GM12878 (cell line): Measurements from ENCODE around the gene FGD6. TPM values are rescaled to one million over a fixed set of nuclear protein-coding genes. Genes with fewer than 3 reads are reported as not detected.

Experiments used
- ATF7 ChIP-seq: fragments of 450-650 bp; IDR thresholded peaks from 2 replicates; pipeline ENCODE4 v1.6.1; 2016; ENCODE audit warnings: low read depth, mild to moderate bottlenecking
- BCL11A ChIP-seq: IDR thresholded peaks from 2 replicates; pipeline ENCODE4 v1.6.1; 2011; ENCODE audit warnings: low read depth, low read length
- CBFB ChIP-seq: IDR thresholded peaks from 2 replicates; pipeline ENCODE4 v1.6.1; 2016; ENCODE audit warnings: antibody characterized with exemption, low read depth
- CUX1 ChIP-seq: IDR thresholded peaks from 2 replicates; pipeline ENCODE4 v1.6.1; 2012; ENCODE audit warnings: improper control_type of control experiment, low read depth, low read length; ENCODE audit not compliant: insufficient replicate concordance
- EED ChIP-seq: sonication (generic); IDR thresholded peaks from 2 replicates; pipeline ENCODE4 v1.6.1; 2016; ENCODE audit warnings: antibody characterized with exemption, low read depth
- ETV6 ChIP-seq, 2 experiments: fragments of 450-650 bp in 1 of 2; IDR thresholded peaks in 1 of 2; conservative IDR thresholded peaks in 1 of 2; 2 replicates each; pipeline ENCODE4 v1.6.1; 2014; ENCODE audit warnings: antibody characterized with exemption in 1 of 2, borderline replicate concordance in 1 of 2, low read depth in 1 of 2, mild to moderate bottlenecking in 1 of 2, moderate library complexity in 1 of 2
- IRF3 ChIP-seq: fragments of 450-650 bp; IDR thresholded peaks from 2 replicates; pipeline ENCODE4 v1.6.1; 2014; ENCODE audit warnings: mild to moderate bottlenecking
- MAX ChIP-seq: IDR thresholded peaks from 2 replicates; pipeline ENCODE4 v1.6.1; 2012; ENCODE audit warnings: low read depth, low read length, improper control_type of control experiment
- NR2C1 ChIP-seq: fragments of 450-650 bp; IDR thresholded peaks from 2 replicates; pipeline ENCODE4 v1.6.1; 2017; ENCODE audit warnings: antibody characterized with exemption, mild to moderate bottlenecking, moderate library complexity
- NR2F1 ChIP-seq: fragments of 450-650 bp; conservative IDR thresholded peaks from 2 replicates; pipeline ENCODE4 v1.6.1; 2017; ENCODE audit warnings: mild to moderate bottlenecking
- PML ChIP-seq: IDR thresholded peaks from 2 replicates; pipeline ENCODE4 v1.6.1; 2012; ENCODE audit warnings: low read length, inconsistent platforms
- RFX5 ChIP-seq: IDR thresholded peaks from 2 replicates; pipeline ENCODE4 v1.6.1; 2011; ENCODE audit warnings: low read depth, low read length, improper control_type of control experiment
- SIX5 ChIP-seq: IDR thresholded peaks from 2 replicates; pipeline ENCODE4 v1.6.1; 2011; ENCODE audit warnings: mild to moderate bottlenecking, low read depth, low read length, moderate library complexity; ENCODE audit not compliant: severe bottlenecking
- SMARCA5 ChIP-seq: fragments of 450-650 bp; IDR thresholded peaks from 2 replicates; pipeline ENCODE4 v1.6.1; 2017; ENCODE audit warnings: mild to moderate bottlenecking
- SPI1 ChIP-seq: IDR thresholded peaks from 2 replicates; pipeline ENCODE4 v1.6.1; 2011; ENCODE audit warnings: low read depth, mild to moderate bottlenecking, low read length, moderate library complexity, borderline replicate concordance; ENCODE audit not compliant: insufficient read depth
- TCF7 ChIP-seq: IDR thresholded peaks from 2 replicates; pipeline ENCODE4 v1.6.1; 2014; ENCODE audit warnings: antibody characterized with exemption, borderline replicate concordance
- ZNF24 ChIP-seq: fragments of 450-650 bp; IDR thresholded peaks from 2 replicates; pipeline ENCODE4 v1.6.1; 2017; ENCODE audit warnings: antibody characterized with exemption, mild to moderate bottlenecking
- ZNF274 ChIP-seq: IDR thresholded peaks from one replicate; pipeline ENCODE4 v1.8.0; 2011; ENCODE audit not compliant: insufficient read length, insufficient read depth
- polyA plus RNA-seq, 11 experiments: library from polyadenylated mRNA; depleted of rRNA in 4 of 11; unstranded in 6 of 11; stranded (reverse) in 5 of 11; fragments of >200 nt; fragmentation: Nextera tagmentation in 4 of 11; fragmentation: Illumina TruSeq in 1 of 11; extraction: Ambion mirVana in 4 of 11; extraction: Trizol in 1 of 11; gene quantifications; 1 replicate in 1 of 11; 2 replicates in 10 of 11; pipeline versions ENCODE4 v1.2.1 to v1.2.3, GENCODE V29; 2011 to 2016; ENCODE audit warnings: inconsistent platforms in 2 of 11, missing spikeins in 2 of 11, low read depth in 1 of 11
- total RNA-seq, 4 experiments: library from RNA; depleted of rRNA in 3 of 4; stranded (reverse); fragments of >200 nt in 3 of 4; fragmentation: Illumina TruSeq in 1 of 4; extraction: Trizol in 1 of 4; gene quantifications; 2 replicates each; pipeline versions ENCODE4 v1.2.1 to v1.2.3, GENCODE V29; 2013 to 2021
- TF ChIP-seq, protein P1 (sequence below): fragments of 450-650 bp; IDR thresholded peaks from 2 replicates; pipeline ENCODE4 v1.6.1; 2016; ENCODE audit warnings: mild to moderate bottlenecking
- TF ChIP-seq, protein P2 (sequence below): fragments of 450-650 bp; IDR thresholded peaks from 2 replicates; pipeline ENCODE4 v1.6.1; 2017; ENCODE audit warnings: mild to moderate bottlenecking

Gene FGD6
- total and polyA plus RNA-seq, 10 of the 15 experiments (the other 5 are each of a cell fraction or from before 2014, with no cell fraction given): 2.4 to 15.5 (median 8.9) TPM

- TF ChIP-seq BCL11A (no peak), MAX (peak; percentile 80), ATF7 (0 out of 2 replicates have a peak, but pooled peaks have one; percentile 55), IRF3 (peak; percentile 74), CUX1 (no peak), CBFB (0 out of 2 replicates have a peak, but pooled peaks have one; percentile 73), ZNF24 (no peak), EED (peak; percentile 54), SIX5 (peak; percentile 96), RFX5 (peak; percentile 81), NR2C1 (no peak; the same call in 1 of the 2 replicates), SPI1 (no peak), SMARCA5 (peak; percentile 70; the same call in 1 of the 2 replicates), TCF7 (no peak), PML (peak; percentile 54; the same call in 1 of the 2 replicates), ETV6 (conservative IDR thresholded peaks at IDR 0.05 in 1 of 2, IDR thresholded peaks at IDR 0.05 in 1 of 2; ENCODE audit: borderline replicate concordance in 1 of 2, low read depth in 1 of 2) (0 out of 4 replicates have a peak, but pooled peaks of 1 of the 2 experiments have one; percentile 11), ZNF274 (no peak), NR2F1 (no peak; the same call in none of the 2 replicates)
- TF ChIP-seq, protein P1, sequence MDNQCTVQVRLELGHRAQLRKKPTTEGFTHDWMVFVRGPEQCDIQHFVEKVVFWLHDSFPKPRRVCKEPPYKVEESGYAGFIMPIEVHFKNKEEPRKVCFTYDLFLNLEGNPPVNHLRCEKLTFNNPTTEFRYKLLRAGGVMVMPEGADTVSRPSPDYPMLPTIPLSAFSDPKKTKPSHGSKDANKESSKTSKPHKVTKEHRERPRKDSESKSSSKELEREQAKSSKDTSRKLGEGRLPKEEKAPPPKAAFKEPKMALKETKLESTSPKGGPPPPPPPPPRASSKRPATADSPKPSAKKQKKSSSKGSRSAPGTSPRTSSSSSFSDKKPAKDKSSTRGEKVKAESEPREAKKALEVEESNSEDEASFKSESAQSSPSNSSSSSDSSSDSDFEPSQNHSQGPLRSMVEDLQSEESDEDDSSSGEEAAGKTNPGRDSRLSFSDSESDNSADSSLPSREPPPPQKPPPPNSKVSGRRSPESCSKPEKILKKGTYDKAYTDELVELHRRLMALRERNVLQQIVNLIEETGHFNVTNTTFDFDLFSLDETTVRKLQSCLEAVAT: 0 out of 2 replicates have a peak, but pooled peaks have one; percentile 74
- TF ChIP-seq, protein P2, sequence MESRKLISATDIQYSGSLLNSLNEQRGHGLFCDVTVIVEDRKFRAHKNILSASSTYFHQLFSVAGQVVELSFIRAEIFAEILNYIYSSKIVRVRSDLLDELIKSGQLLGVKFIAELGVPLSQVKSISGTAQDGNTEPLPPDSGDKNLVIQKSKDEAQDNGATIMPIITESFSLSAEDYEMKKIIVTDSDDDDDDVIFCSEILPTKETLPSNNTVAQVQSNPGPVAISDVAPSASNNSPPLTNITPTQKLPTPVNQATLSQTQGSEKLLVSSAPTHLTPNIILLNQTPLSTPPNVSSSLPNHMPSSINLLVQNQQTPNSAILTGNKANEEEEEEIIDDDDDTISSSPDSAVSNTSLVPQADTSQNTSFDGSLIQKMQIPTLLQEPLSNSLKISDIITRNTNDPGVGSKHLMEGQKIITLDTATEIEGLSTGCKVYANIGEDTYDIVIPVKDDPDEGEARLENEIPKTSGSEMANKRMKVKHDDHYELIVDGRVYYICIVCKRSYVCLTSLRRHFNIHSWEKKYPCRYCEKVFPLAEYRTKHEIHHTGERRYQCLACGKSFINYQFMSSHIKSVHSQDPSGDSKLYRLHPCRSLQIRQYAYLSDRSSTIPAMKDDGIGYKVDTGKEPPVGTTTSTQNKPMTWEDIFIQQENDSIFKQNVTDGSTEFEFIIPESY: no peak
Observed at GRCh38 chr12:95217377-95218149, at the start of gene FGD6, which contains the start of gene VEZT (continued).
